ENCODE results near the gene TNFAIP1. TPM values are rescaled to one million over a fixed set of nuclear protein-coding genes. Genes with fewer than 3 reads are reported as not detected.

Gene TNFAIP1
- total RNA-seq, 1 experiment from 2014 or later: 21.8 TPM

DNA sequence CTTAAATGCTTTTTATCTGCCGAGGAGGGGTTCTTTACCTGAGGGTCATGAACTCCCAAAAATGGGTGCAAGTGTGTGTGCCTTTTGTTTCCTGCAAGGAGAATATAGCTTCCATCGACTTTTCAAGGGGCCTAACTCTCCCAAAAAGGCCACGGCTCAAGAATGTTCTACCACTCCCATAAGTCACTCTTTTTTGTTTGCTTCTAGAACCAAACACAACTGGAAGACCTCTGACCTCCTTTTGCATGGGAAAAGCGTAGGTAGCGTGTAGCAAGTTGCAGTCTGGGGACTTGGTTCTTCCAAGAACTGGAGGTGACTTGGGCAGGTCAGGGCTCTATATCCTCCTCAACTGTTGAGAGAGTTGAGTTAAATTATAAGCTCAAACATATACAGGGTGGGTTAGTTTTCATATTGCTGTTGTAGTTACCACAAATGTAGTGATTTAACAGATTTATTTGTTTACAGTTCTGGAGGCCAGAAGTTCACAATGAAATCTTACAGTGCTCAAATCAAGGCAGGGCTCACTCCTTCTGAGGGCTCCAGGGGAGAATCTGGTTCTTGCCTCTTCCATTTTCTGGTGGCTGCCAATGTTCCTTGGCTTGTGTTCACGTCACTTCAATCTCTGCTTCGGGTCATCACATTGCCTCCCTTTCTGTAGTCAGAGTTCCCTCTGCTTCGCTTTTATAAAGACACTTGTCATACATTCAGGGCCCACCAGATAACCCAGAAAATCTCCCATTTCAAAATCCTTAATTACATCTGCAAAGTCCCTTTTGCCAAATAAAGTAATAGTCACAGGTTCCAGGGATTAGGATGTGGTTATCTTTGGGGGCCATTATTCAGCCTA is 15.1 kb upstream of the TNFAIP1 start:
- no peak for TF ChIP-seq CTCF (conservative IDR thresholded peaks at IDR 0.05)
- Histone ChIP-seq H3K14ac (ENCODE audit: insufficient read depth, low read length) (no peak overlapping the region), H3K4ac (ENCODE audit: low read depth, low read length) (no peak overlapping the region), H2AFZ (ENCODE audit: low read length) (no peak overlapping the region), H2BK120ac (ENCODE audit: low read depth, low read length, poor library complexity, severe bottlenecking) (no peak overlapping the region), H3K79me2 (ENCODE audit: insufficient read depth, low read length) (peaks cover 53% of the 10 kb centered on the region), H2BK12ac (ENCODE audit: insufficient read length, low read depth, low read length) (no peak overlapping the region), H4K91ac (ENCODE audit: insufficient read length, low read depth, low read length) (no peak overlapping the region), H2BK5ac (ENCODE audit: insufficient read length, low read length) (no peak overlapping the region), H4K8ac (replicated peaks; ENCODE audit: insufficient read length, low read depth, low read length) (no peak overlapping the region), H2BK15ac (ENCODE audit: low read depth, low read length) (no peak overlapping the region), H2AK5ac (ENCODE audit: insufficient read length, low read length) (no peak overlapping the region), H3K9ac (ENCODE audit: extremely low read depth, insufficient read length, low read length) (peak overlapping the region; percentile 89), H3K4me1 (ENCODE audit: insufficient read depth, low read length) (peaks cover 6% of the 10 kb centered on the region), H3K18ac (ENCODE audit: insufficient read length, low read depth, low read length) (no peak overlapping the region), H3K79me1 (ENCODE audit: insufficient read depth, low read depth, low read length, poor library complexity, severe bottlenecking) (peaks cover 9% of the 10 kb centered on the region), H2BK20ac (ENCODE audit: low read depth, low read length, poor library complexity, severe bottlenecking) (no peak overlapping the region), H4K5ac (ENCODE audit: insufficient read length, low read depth, low read length) (no peak overlapping the region), H3K56ac (ENCODE audit: insufficient read length, low read depth, low read length) (no peak overlapping the region), H3K27me3 (ENCODE audit: insufficient read depth, low read length) (no peaks in the 10 kb centered on the region), H3K4me2 (ENCODE audit: insufficient read depth, insufficient read length, low read length) (peak overlapping the region; percentile 97), H3T11ph (ENCODE audit: low read length) (no peak overlapping the region), H3K23me2 (ENCODE audit: insufficient read length, low read depth, low read length, poor library complexity, severe bottlenecking) (peaks cover 28% of the 10 kb centered on the region), H3K9me3 (ENCODE audit: control insufficient read depth, low read depth, low read length) (no peaks in the 10 kb centered on the region), H3K23ac (ENCODE audit: insufficient read length, low read depth, low read length) (no peak overlapping the region), H3K27ac (ENCODE audit: insufficient read length, low read depth, low read length) (no peak overlapping the region), H4K20me1 (ENCODE audit: control insufficient read depth, insufficient read depth, insufficient read length) (peaks cover 3% of the 10 kb centered on the region)
- peak overlapping the region; percentile 39 to 99 (median 48); a peak in 4 of 7 replicates for H3K27ac Mint-ChIP-seq
- no CpG with 5 or more reads among the region's 8 CpGs for WGBS (ENCODE audit: extremely low coverage, insufficient read length, low lambda C conversion rate)
- peaks cover 16 to 26% (median 23%) of the 10 kb centered on the region in 3 experiments; a peak in 6 of 7 replicates for H3K36me3 Mint-ChIP-seq (ENCODE audit: insufficient read depth in 1 of 3, low read depth in 3 of 3)
- no peaks in the 10 kb centered on the region; the same call in 1 of the 2 replicates for H3K27me3 Mint-ChIP-seq (ENCODE audit: low read depth)
- peaks cover 48% of the 10 kb centered on the region in 2 experiments for H3K4me1 Mint-ChIP-seq
- H3K4me3 Mint-ChIP-seq: peak overlapping the region; percentile 96
- H3K9me3 Mint-ChIP-seq: no peaks in the 10 kb centered on the region; a peak in 1 of 5 replicates
- DNase-seq: no peak
